MM.1S (cell line): ENCODE data around the gene MEGF11.
"Not testable (repeated sequence)": the region's sequence is repeated elsewhere in the genome, so short reads cannot be mapped to it uniquely, and the experiment has no call there.

Source experiments
- DNase-seq: peaks from one replicate; pipeline ENCODE4 v3.0.0-alpha.2; 2015
- H2AFZ ChIP-seq: fragments of 300-600 bp; sonication (generic); 2 replicates; pipeline ENCODE4 v1.6.0; 2016; ENCODE audit warnings: antibody characterized with exemption, low read length
- H3F3A ChIP-seq: fragments of 300-600 bp; sonication (generic); 2 replicates; pipeline ENCODE4 v1.6.1; 2016; ENCODE audit warnings: mild to moderate bottlenecking, antibody characterized with exemption, low read length, moderate library complexity, mixed read lengths; ENCODE audit not compliant: insufficient read depth
- H3K27ac ChIP-seq: fragments of 300-600 bp; sonication (generic); 2 replicates; pipeline ENCODE4 v1.5.1; 2016; ENCODE audit warnings: mild to moderate bottlenecking, low read length
- H3K27me3 ChIP-seq: fragments of 300-600 bp; sonication (generic); replicated peaks from 2 replicates; pipeline ENCODE4 v1.6.0; 2016; ENCODE audit warnings: low read length; ENCODE audit not compliant: insufficient read depth
- H3K36me3 ChIP-seq: fragments of 300-600 bp; sonication (generic); replicated peaks from 2 replicates; pipeline ENCODE4 v1.6.1; 2016; ENCODE audit warnings: mild to moderate bottlenecking, low read length, mixed read lengths; ENCODE audit not compliant: insufficient read depth
- H3K4me1 ChIP-seq: fragments of 300-600 bp; sonication (generic); 2 replicates; pipeline ENCODE4 v1.6.1; 2016; ENCODE audit warnings: low read length, mixed read lengths
- H3K4me2 ChIP-seq: fragments of 300-600 bp; sonication (generic); 2 replicates; pipeline ENCODE4 v1.6.0; 2016; ENCODE audit warnings: low read depth, low read length
- H3K4me3 ChIP-seq: fragments of 300-600 bp; sonication (generic); 2 replicates; pipeline ENCODE4 v1.5.1; 2016; ENCODE audit warnings: low read length, mixed read lengths
- H3K79me2 ChIP-seq: fragments of 300-600 bp; sonication (generic); 2 replicates; pipeline ENCODE4 v1.6.1; 2016; ENCODE audit warnings: mixed run types, low read length, mixed read lengths
- H3K9ac ChIP-seq: fragments of 300-600 bp; sonication (generic); 2 replicates; pipeline ENCODE4 v1.6.1; 2016; ENCODE audit warnings: low read length, mixed read lengths
- H3K9me2 ChIP-seq: fragments of 300-600 bp; sonication (generic); replicated peaks from 2 replicates; pipeline ENCODE4 v1.6.1; 2016; ENCODE audit warnings: mild to moderate bottlenecking, low read length, mixed read lengths; ENCODE audit not compliant: insufficient read depth
- H3K9me3 ChIP-seq: fragments of 300-600 bp; sonication (generic); replicated peaks from 2 replicates; pipeline ENCODE4 v1.6.1; 2016; ENCODE audit warnings: mild to moderate bottlenecking, low read length, mixed read lengths; ENCODE audit not compliant: insufficient read depth
- H4K20me1 ChIP-seq: fragments of 300-600 bp; sonication (generic); 2 replicates; pipeline ENCODE4 v1.6.1; 2016; ENCODE audit warnings: mild to moderate bottlenecking, low read length, moderate library complexity, mixed read lengths; ENCODE audit not compliant: insufficient read depth
- EZH2 ChIP-seq: fragments of 300-600 bp; sonication (generic); optimal IDR thresholded peaks from 2 replicates; pipeline ENCODE3; 2017; ENCODE audit warnings: low read depth, mild to moderate bottlenecking, antibody characterized with exemption, low read length, mixed read lengths
- EZH2phosphoT487 ChIP-seq: fragments of 300-600 bp; sonication (generic); IDR thresholded peaks from 2 replicates; pipeline ENCODE4 v1.6.1; 2018; ENCODE audit warnings: antibody characterized with exemption, low read length
- TF ChIP-seq, protein P1 (sequence below): fragments of 300-600 bp; sonication (generic); IDR thresholded peaks from 2 replicates; pipeline ENCODE4 v1.5.1; 2016; ENCODE audit warnings: antibody characterized with exemption, low read length, mixed read lengths

MEGF11 gene

DNA sequence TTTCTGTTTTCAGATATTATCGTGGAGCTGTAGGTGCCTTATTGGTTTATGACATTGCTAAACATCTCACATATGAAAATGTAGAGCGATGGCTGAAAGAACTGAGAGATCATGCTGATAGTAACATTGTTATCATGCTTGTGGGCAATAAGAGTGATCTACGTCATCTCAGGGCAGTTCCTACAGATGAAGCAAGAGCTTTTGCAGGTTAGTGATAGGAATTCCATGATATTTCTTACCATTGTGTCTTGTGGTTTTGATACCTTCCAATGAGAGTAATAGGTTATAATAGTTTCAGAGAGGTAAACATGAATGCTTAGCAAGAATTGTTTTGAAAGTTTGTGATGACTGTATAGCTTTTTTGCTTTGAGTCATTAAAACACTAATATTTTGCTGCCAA lies 375.8 kb downstream of the MEGF11 start:
- Histone ChIP-seq H3K36me3 (peaks cover 9% of the 10 kb centered on the region; the same call in 1 of the 2 replicates), H3K79me2 (peaks cover 40% of the 10 kb centered on the region)
- TF ChIP-seq EZH2phosphoT487 (no peak), EZH2 (no peak)
- TF ChIP-seq, protein P1, sequence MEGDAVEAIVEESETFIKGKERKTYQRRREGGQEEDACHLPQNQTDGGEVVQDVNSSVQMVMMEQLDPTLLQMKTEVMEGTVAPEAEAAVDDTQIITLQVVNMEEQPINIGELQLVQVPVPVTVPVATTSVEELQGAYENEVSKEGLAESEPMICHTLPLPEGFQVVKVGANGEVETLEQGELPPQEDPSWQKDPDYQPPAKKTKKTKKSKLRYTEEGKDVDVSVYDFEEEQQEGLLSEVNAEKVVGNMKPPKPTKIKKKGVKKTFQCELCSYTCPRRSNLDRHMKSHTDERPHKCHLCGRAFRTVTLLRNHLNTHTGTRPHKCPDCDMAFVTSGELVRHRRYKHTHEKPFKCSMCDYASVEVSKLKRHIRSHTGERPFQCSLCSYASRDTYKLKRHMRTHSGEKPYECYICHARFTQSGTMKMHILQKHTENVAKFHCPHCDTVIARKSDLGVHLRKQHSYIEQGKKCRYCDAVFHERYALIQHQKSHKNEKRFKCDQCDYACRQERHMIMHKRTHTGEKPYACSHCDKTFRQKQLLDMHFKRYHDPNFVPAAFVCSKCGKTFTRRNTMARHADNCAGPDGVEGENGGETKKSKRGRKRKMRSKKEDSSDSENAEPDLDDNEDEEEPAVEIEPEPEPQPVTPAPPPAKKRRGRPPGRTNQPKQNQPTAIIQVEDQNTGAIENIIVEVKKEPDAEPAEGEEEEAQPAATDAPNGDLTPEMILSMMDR: no peak

DNA sequence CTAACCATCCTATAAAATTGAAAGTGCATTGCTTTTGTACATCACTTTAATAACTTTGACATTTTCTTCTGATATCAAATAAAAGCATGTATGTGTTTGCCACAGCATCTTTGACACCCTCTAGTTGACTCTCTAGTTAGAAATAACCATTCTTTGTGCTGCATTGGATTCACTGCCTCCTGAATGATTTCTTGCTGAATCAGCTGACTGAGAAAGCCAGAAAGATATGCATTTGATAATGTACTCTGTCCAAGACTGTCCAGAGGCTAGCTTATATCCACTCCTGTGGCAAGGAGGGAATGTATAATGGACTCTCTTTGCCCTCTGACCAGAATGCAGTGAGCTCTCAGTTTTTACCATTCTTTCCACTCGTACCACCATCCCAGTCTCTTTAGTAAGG lies 378.1 kb downstream of the MEGF11 start:
- Histone ChIP-seq H3K27ac (no peak overlapping the region), H3K36me3 (peaks cover 9% of the 10 kb centered on the region; the same call in 1 of the 2 replicates), H3K4me2 (no peak overlapping the region), H4K20me1 (peaks cover 6% of the 10 kb centered on the region; the same call in 1 of the 2 replicates), H3K9me3 (no peaks in the 10 kb centered on the region), H3K9me2 (no peaks in the 10 kb centered on the region), H3K4me3 (no peak overlapping the region), H3F3A (0 out of 2 replicates have a peak, but pooled peaks cover 1% of the 10 kb centered on the region), H3K4me1 (peaks cover 4% of the 10 kb centered on the region; the same call in 1 of the 2 replicates), H3K9ac (no peak overlapping the region), H2AFZ (no peak overlapping the region), H3K27me3 (no peaks in the 10 kb centered on the region), H3K79me2 (peaks cover 62% of the 10 kb centered on the region)
- DNase-seq: no peak
- TF ChIP-seq, protein P1: no peak
- TF ChIP-seq EZH2phosphoT487 (no peak), EZH2 (no peak)

More for the DNA sequence above, 375.8 kb downstream of the MEGF11 start:
- H3F3A ChIP-seq: peaks cover 15% of the 10 kb centered on the region
- H3K27ac ChIP-seq: no peak overlapping the region
- no peaks in the 10 kb centered on the region for H3K9me3 ChIP-seq
- H3K4me3 ChIP-seq: no peak overlapping the region
- H3K4me2 ChIP-seq: no peak overlapping the region
- H2AFZ ChIP-seq: no peak overlapping the region
- H3K9me2 ChIP-seq: no peaks in the 10 kb centered on the region
- no peak overlapping the region for H3K9ac ChIP-seq
- H4K20me1 ChIP-seq: peaks cover 12% of the 10 kb centered on the region; the same call in 1 of the 2 replicates
- H3K27me3 ChIP-seq: no peaks in the 10 kb centered on the region
- H3K4me1 ChIP-seq: 0 out of 2 replicates have a peak, but pooled peaks cover 14% of the 10 kb centered on the region
- no peak for DNase-seq

DNA sequence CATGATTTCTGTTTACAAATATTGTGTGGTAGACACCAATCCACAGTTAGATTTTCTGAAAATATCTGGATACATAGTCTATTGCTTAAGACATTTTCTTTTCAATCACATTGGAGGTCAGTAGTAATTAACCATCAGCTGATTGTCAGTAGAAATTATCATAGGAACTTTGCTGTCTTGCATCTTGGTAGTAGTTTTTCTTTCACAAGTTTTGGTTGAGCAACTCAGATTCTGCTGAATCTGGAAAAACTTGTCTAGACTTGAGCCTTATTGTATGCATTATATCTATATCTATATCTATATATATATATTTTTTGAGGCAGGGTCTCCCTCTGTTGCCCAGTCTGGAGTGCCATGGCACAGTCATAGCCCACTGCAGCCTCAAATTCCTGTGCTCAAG lies 380.3 kb downstream of the MEGF11 start:
- peaks cover 6% of the 10 kb centered on the region; the same call in 1 of the 2 replicates for H4K20me1 ChIP-seq
- H3K9me3 ChIP-seq: no peaks in the 10 kb centered on the region
- H3K27me3 ChIP-seq: no peaks in the 10 kb centered on the region
- H3F3A ChIP-seq: 0 out of 2 replicates have a peak, but pooled peaks cover 4% of the 10 kb centered on the region
- no peak for DNase-seq
- peaks cover 73% of the 10 kb centered on the region for H3K79me2 ChIP-seq
- peaks cover 4% of the 10 kb centered on the region; the same call in 1 of the 2 replicates for H3K4me1 ChIP-seq
- H3K9ac ChIP-seq: no peak overlapping the region
- no peak overlapping the region for H3K27ac ChIP-seq
- no peak overlapping the region for H2AFZ ChIP-seq
- no peak overlapping the region for H3K4me3 ChIP-seq
- H3K9me2 ChIP-seq: no peaks in the 10 kb centered on the region
- peaks cover 9% of the 10 kb centered on the region; the same call in 1 of the 2 replicates for H3K36me3 ChIP-seq
- TF ChIP-seq EZH2 (no peak), EZH2phosphoT487 (no peak)
- TF ChIP-seq, protein P1: no peak
- no peak overlapping the region for H3K4me2 ChIP-seq

GRCh38 chr15:65872596-65872995 lies 381.0 kb downstream of the MEGF11 start:
- not testable (repeated sequence) for H3K4me1 ChIP-seq, H3K27ac ChIP-seq, H3K36me3 ChIP-seq, H3F3A ChIP-seq, DNase-seq, H4K20me1 ChIP-seq, H3K4me2 ChIP-seq, H3K4me3 ChIP-seq, H3K9me3 ChIP-seq, H3K9me2 ChIP-seq, H3K9ac ChIP-seq, H3K27me3 ChIP-seq, H2AFZ ChIP-seq
- peaks cover 73% of the 10 kb centered on the region for H3K79me2 ChIP-seq

DNA sequence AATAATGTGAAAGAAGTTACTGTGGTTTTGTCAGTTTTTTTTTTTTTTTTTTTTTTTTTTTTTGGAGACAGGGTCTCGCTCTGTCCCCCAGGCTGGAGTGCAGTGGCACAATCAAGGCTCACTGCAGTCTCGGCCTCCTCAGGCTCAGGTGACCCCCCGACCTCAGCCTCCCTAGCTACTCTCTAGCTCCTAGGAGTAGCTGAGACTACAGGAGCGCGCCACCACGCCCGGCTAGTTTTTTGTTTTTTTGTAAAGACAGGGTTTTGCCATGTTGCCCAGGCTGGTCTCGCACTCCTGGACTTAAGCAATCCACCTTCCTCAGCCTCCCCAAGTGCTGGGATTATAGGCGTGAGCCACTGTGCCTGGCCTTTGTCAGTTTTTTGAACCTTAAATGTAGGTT lies 381.7 kb downstream of the MEGF11 start:
- H3K4me1 ChIP-seq, H2AFZ ChIP-seq, DNase-seq, H3F3A ChIP-seq, H4K20me1 ChIP-seq, H3K4me3 ChIP-seq, H3K27ac ChIP-seq, H3K9ac ChIP-seq, H3K4me2 ChIP-seq, H3K9me3 ChIP-seq, H3K9me2 ChIP-seq, H3K36me3 ChIP-seq, H3K27me3 ChIP-seq: not testable (repeated sequence)
- H3K79me2 ChIP-seq: peaks cover 70% of the 10 kb centered on the region
